ENCODE data around the gene UCK1. TPM values are rescaled to one million over a fixed set of nuclear protein-coding genes. Genes with fewer than 3 reads are reported as not detected.

Gene UCK1
- total and polyA plus RNA-seq, 2 of the 13 experiments (the other 11 are each of a cell fraction or from before 2014, with no cell fraction given) = 11.0 to 24.1 TPM

- TF ChIP-seq ZNF770 (CRISPR knock-in tag; IDR thresholded peaks at IDR 0.05) = peak; percentile 95
- no peak for TF ChIP-seq FLYWCH1 (CRISPR knock-in tag; IDR thresholded peaks at IDR 0.05)
- no peak for TF ChIP-seq HNF1B (CRISPR knock-in tag; IDR thresholded peaks at IDR 0.05)
- TF ChIP-seq RBM22 (optimal IDR thresholded peaks at IDR 0.05; ENCODE audit: low read length) = no peak
- no peak for TF ChIP-seq NFIB (CRISPR knock-in tag; IDR thresholded peaks at IDR 0.05; ENCODE audit: borderline replicate concordance)
- TF ChIP-seq ZNF138 (CRISPR knock-in tag; IDR thresholded peaks at IDR 0.05; ENCODE audit: low read depth) = no peak
- TF ChIP-seq CTCF (CRISPR knock-in tag; IDR thresholded peaks at IDR 0.05) = peak; percentile 55
- TF ChIP-seq ZZZ3 (CRISPR knock-in tag; IDR thresholded peaks at IDR 0.05; ENCODE audit: borderline replicate concordance) = no peak
Measured at GRCh38 chr9:131557855-131558548, 26.9 kb upstream of the UCK1 start (continued).

Measured in HepG2 (cell line).